GM18508 (cell line): Measurements from ENCODE around the gene ADH7.
A peak's percentile ranks its signal among the peaks of the same experiment; 100 is the strongest.

Experiments
- ATAC-seq: cut with Tn5 transposase; IDR thresholded peaks from one replicate; pipeline ENCODE4 v1.9.1; 2021; ENCODE audit warnings: moderate number of reproducible peaks; ENCODE audit not compliant: insufficient read depth, unreplicated experiment

The ADH7 gene

DNA sequence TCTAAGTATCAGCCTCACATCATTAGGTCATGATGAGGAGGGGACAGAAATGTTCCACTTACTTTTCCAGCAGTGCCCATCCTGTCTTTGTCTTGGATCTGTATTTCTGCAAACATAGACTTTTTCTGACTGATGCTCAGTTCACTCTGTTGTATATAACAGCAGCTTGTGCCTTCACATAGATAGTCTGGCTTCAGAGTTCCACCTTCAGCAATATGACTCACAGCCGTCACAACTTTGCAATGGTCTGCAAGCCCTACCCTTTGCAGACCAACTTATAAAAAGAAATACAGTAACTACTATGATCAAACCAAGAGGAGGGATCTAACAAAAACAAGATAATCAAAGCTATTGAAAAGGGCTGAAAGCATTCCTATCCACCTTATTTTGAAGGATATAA lies at the start of gene ADH7:
TSS of gene ADH7 (minus strand) at position 189 of the 400 bp plus-strand sequence. CDS start at position 80, 109 bp downstream.
- ATAC-seq, result no peak

GRCh38 chr4:99483636-99484035 lies 48.5 kb upstream of the ADH7 start:
- ATAC-seq, result no peak

- ATAC-seq, result no peak
These were observed 38.0 kb upstream of the ADH7 start for GRCh38 chr4:99473131-99473530.

GRCh38 chr4:99471896-99472295 lies 36.8 kb upstream of the ADH7 start:
- ATAC-seq, result no peak

DNA sequence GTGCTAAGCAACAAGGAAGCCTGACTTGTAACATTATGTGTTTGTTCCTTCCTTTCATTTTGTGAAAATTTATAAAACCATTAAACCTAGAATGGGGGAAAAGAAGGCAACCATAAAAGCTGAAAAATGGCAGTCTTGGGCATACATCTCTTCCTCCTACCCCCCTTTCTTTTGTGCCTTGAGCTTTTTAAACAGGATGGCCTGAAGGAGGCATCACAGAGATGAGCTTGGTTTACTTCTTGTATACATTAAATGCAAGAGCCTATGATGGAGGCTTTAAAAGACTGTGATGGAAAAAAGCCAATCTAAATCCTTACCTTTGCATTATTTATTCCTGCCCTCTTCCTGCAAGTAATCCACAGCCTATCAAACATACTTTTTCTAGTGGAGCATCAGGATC lies 36.2 kb upstream of the ADH7 start:
- ATAC-seq, result no peak

DNA sequence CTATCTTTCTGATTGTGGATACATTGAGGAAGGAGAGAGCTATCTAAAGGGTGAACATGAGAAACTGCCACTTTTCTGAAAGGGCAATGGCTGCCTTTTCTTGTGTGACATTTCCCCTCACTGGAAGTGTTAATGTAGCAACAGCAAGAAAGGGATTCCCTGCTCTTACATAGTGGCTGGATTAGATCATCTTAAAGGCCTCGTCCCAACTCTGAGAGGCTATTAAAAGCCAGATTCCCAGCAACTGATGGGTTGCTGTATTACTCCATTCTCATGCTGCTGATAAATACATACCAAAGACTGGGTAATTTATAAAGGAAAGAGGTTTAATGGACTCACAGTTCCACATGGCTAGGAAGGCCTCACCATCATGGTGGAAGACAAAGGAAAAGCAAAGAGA lies 33.7 kb upstream of the ADH7 start:
- ATAC-seq, result no peak

DNA sequence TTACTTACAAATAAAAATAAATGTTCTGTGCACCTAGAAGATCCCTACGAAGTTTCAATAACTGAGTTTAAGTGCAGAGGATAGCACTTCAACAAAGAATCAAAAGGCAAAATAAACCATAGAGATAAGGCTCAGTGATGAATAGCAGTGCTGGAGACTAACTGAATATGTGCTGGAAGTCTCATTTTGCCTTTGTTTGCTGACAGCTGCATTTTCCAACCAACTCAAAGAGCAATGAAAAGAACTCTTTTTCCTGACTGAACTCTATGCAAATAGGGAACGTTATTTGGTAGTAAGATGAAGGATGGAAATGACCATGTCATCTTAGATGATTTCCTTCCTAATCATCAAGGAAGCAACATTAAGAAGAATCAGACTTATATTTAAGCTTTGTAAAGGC lies 32.7 kb upstream of the ADH7 start:
- ATAC-seq, result no peak

GRCh38 chr4:99463566-99463965 lies 28.4 kb upstream of the ADH7 start:
- no peak for ATAC-seq

DNA sequence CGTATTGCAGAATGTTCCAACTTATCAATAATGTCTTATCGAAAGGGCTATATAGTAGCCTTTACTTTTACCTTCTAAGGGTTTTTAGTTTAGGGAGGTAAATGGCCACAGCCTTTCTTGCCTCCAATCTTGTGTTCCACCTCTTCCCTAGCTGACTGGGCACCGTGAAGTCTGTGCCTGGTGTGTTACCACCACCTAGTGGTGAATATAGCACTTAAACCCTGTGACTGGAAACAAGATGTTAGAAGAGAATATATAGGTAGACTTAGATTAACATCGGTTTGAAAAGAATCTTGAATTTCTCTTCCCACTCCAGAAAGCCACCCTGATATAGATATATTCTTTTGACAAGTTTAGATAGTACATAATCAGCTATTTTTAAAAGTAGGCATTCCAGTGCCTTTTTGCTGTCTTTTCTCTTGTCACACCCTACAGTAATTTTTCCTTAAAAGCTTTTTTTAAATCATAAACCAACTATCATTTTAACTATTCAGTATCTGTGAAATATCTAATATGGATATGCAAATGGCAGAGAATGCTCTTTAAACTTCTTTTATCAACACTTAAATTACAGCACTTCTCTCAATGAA lies 27.8 kb upstream of the ADH7 start:
- peak; percentile 82 for ATAC-seq

DNA sequence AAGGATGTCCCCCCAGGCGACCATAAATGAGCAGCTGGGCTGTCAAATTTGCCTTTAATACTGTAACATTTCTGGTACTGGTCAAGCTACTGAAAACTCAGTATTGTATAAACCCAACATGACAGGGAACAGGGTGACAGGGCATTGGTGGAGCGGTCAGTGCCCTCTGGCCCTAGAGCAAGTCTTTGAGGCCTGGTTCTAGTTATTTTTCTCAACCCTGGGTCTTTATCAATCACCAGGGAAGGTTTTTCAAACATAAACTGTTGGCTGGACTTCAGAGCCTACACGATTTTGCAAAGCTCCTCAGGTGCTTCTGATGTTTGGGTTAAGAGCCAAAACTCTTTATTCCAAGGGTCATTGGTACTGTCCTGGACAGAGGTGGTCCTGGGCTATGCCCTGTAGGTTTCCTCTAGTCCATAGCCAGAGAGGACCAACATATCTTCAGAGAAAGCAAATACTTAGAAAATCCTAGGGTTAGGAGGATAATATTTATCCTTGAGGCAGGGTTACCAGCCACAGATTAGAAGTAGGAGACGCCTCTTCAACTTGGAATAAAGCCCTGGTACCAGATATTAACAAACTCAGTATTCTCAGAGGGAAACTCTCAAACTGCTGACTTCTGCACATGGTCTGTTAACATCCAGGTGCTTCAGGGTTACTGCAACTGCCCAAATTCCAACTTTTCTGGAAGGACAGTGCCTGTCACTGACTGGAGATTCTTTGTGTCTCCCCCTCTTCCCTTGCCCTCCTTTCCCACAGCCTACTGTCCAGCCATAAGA lies 26.7 kb upstream of the ADH7 start:
- no peak for ATAC-seq

DNA sequence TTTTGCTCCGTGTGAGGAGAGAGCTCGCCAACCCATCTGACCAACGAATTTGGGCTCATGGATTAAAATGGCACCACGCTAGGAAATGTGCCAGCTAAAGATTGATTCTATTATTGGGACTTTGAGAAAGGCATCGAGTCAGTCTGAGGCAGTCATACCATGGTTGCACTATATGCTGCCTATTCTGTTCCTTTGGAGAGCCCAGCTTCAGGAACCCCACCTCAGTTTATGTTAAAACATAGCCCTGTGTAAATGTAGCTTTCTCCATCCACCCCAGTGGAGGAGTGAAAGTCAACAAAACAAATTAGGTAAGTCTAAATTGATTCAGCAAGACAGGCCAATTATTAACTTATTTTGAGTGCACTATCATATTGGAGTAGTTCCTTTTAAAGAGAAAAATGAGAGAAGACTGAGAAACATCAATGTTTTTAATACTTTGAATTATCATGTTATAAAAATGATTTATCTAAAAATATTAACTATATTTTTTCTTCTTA lies 24.5 kb upstream of the ADH7 start:
- no peak for ATAC-seq

GRCh38 chr4:99458911-99459447 lies 23.8 kb upstream of the ADH7 start:
- no peak for ATAC-seq

GRCh38 chr4:99457676-99458075 lies 22.5 kb upstream of the ADH7 start:
- ATAC-seq, result no peak

GRCh38 chr4:99457270-99457669 lies 22.1 kb upstream of the ADH7 start:
- no peak for ATAC-seq

DNA sequence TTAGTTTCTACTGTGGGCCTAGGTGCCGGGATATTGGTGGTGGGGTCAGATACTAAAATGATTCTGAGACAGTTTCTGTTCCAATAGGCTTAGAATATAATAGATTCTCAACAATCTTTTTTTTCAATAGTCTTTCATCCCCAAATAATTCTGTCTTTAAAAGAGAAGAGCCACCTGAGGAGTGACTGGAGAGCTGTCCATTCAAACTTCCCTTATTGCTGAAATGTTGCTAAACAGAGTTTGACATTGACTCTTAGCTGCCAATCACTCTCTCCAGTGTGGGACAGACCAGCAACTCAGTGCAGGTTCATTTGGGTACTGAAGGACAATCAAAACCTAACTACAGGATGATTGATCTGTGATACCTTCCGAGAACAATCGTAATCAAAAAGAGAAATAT lies 12.4 kb upstream of the ADH7 start:
- ATAC-seq, result peak; percentile 28

DNA sequence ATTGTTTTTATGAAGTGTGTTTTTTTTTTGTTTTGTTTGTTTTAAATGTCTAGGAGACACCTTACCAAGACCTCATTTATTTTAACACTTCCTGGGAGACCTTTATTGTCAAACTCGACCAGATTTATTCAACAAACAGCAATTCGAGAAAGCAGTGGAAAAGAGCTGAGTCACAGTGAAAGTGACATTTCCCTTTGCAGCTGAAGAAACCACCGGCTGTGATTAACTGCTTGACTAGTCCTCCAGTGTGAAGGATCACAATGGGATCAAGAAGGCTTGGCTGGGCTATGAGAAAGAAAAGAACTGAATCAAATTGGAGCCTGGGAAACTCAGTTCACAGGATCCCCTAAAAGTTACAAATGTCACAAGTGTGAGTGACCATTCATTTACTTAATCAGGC lies 11.9 kb upstream of the ADH7 start:
- ATAC-seq, result peak; percentile 94

GRCh38 chr4:99438405-99438780 lies 3.3 kb upstream of the ADH7 start:
- no peak for ATAC-seq

DNA sequence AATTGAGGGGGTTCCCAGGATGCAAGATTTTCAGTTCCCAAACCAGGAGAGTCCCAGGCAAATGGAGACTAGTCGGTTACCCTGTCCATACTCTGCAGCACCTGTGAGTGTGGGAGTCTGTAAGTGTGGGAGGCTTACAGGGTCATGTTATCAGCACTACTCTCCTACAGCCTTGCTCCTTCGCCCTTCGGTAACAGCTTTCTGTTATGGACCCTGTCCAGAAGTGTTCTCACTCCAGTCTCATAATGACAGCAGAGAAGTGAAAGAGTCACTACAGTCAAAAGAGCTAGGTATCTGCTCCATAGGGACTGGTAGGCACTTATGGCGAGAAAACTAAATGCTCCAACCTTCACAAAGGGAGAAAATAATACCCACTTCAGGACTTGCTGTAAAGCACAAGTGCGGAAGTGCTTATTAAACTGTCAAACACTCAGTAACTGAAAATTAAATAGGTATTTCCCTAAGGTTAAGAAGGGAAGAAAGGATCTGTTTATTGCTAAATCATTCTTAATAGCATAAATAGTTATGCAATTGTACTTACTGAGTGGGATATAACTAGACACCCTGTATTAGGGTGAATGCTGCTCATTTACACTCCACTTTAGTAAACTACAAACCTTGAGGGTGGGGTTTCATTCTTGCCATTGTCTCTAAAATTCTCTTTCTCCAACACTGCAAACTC lies 2.7 kb upstream of the ADH7 start:
- no peak for ATAC-seq

- no peak for ATAC-seq
These were observed 2.0 kb upstream of the ADH7 start for GRCh38 chr4:99436976-99437722.

- ATAC-seq, result no peak
These were observed 1.3 kb upstream of the ADH7 start for GRCh38 chr4:99436462-99436861.
